Activated naive CD4-positive, alpha-beta T cell treated with anti-CD3 and anti-CD28 coated beads, Interleukin-2, amount 50 U/mL, for 16 hours (primary cell): ENCODE data around the gene VPS8.

ENCODE experiments used
- DNase-seq: peaks from one replicate; pipeline ENCODE4 v3.0.0-alpha.2; 2020

Gene VPS8

GRCh38 chr3:184811999-184812661 is at the start of gene VPS8:
Gene VPS8, plus strand, starts transcription at chr3:184812166. Its CDS starts 12,467 bp downstream, at chr3:184824633.
- DNase-seq: peak; percentile 96

GRCh38 chr3:184764191-184764590 is 47.8 kb upstream of the VPS8 start:
- DNase-seq: no peak

GRCh38 chr3:184765047-184765729 is 46.8 kb upstream of the VPS8 start:
- DNase-seq: no peak

GRCh38 chr3:184765730-184766074 is 46.3 kb upstream of the VPS8 start:
- no peak for DNase-seq

GRCh38 chr3:184766555-184767261 is 45.3 kb upstream of the VPS8 start:
- no peak for DNase-seq

GRCh38 chr3:184767377-184767776 is 44.6 kb upstream of the VPS8 start:
- DNase-seq: no peak

GRCh38 chr3:184769382-184770170 is 42.4 kb upstream of the VPS8 start:
- no peak for DNase-seq

GRCh38 chr3:184770541-184770940 is 41.4 kb upstream of the VPS8 start:
- DNase-seq: no peak

GRCh38 chr3:184771301-184772127 is 40.5 kb upstream of the VPS8 start:
- DNase-seq: no peak

- no peak for DNase-seq
These were observed 39.2 kb upstream of the VPS8 start for GRCh38 chr3:184772667-184773272.

GRCh38 chr3:184773283-184774186 is 38.4 kb upstream of the VPS8 start:
- no peak for DNase-seq

GRCh38 chr3:184776916-184777315 is 35.0 kb upstream of the VPS8 start:
- no peak for DNase-seq

- peak; percentile 85 for DNase-seq
These were observed 34.2 kb upstream of the VPS8 start for GRCh38 chr3:184777566-184778356.

- DNase-seq: no peak
These were observed 33.3 kb upstream of the VPS8 start for GRCh38 chr3:184778426-184779332.

- DNase-seq: no peak
These were observed 30.9 kb upstream of the VPS8 start for GRCh38 chr3:184780981-184781515.

GRCh38 chr3:184781801-184782200 is 30.2 kb upstream of the VPS8 start:
- DNase-seq: no peak

GRCh38 chr3:184783319-184783718 is 28.6 kb upstream of the VPS8 start:
- DNase-seq: no peak

GRCh38 chr3:184784731-184785500 is 27.1 kb upstream of the VPS8 start:
- no peak for DNase-seq
